NOMO-1 treated with dmso at 0.1 percent for 144 hours (cell line): ENCODE data around the gene FLT3.
A peak's percentile ranks its signal among the peaks of the same experiment; 100 is the strongest.
"Not testable (repeated sequence)": the region's sequence is repeated elsewhere in the genome, so short reads cannot be mapped to it uniquely, and the experiment has no call there.

Source experiments
- DNase-seq: peaks from one replicate; lab custom pipeline; 2025; ENCODE audit not compliant: unreplicated experiment; lab: John Stamatoyannopoulos, UW

FLT3 gene

GRCh38 chr13:28005016-28005415, 95.4 kb downstream of the FLT3 start:
- DNase-seq: not testable (repeated sequence)

- DNase-seq: no peak
Measured at GRCh38 chr13:28002886-28003698, 97.3 kb downstream of the FLT3 start.

GRCh38 chr13:28001837-28002473, 98.4 kb downstream of the FLT3 start:
- DNase-seq: no peak

GRCh38 chr13:28001049-28001448, 99.3 kb downstream of the FLT3 start:
- no peak for DNase-seq

GRCh38 chr13:28000567-28000966, 99.8 kb downstream of the FLT3 start:
- DNase-seq: no peak

GRCh38 chr13:27997904-27998522, 102.4 kb downstream of the FLT3 start:
- peak; percentile 50 for DNase-seq

GRCh38 chr13:27991881-27992280, 108.5 kb downstream of the FLT3 start:
- no peak for DNase-seq

GRCh38 chr13:27988520-27988919, 111.9 kb downstream of the FLT3 start, which contains the start of gene URAD:
TSS of gene URAD (minus strand) at chr13:27988693. CDS start at chr13:27988637, 56 bp downstream.
- no peak for DNase-seq

- no peak for DNase-seq
Measured at GRCh38 chr13:27985600-27985999, 114.8 kb downstream of the FLT3 start.

GRCh38 chr13:27982361-27982760, 118.0 kb downstream of the FLT3 start:
- DNase-seq: no peak

GRCh38 chr13:27981006-27981708, 119.2 kb downstream of the FLT3 start:
- DNase-seq: no peak

- no peak for DNase-seq
Measured at GRCh38 chr13:27980280-27980998, 119.9 kb downstream of the FLT3 start.

- no peak for DNase-seq
Measured at GRCh38 chr13:27979765-27980279, 120.6 kb downstream of the FLT3 start.

GRCh38 chr13:27979001-27979643, 121.3 kb downstream of the FLT3 start:
- no peak for DNase-seq

- DNase-seq: no peak
Measured at GRCh38 chr13:27978301-27978968, 121.9 kb downstream of the FLT3 start.

GRCh38 chr13:27977476-27978300, 122.7 kb downstream of the FLT3 start:
- no peak for DNase-seq

- DNase-seq: no peak
Measured at GRCh38 chr13:27976362-27977091, 123.8 kb downstream of the FLT3 start.
